Skeletal muscle tissue (tissue), 4 donors: ENCODE results near the gene TFF3. TPM values are rescaled to one million over a fixed set of nuclear protein-coding genes. Genes with fewer than 3 reads are reported as not detected.

ENCODE experiments used
- H3K27ac ChIP-seq: one replicate; pipeline ENCODE4 v1.7.0; 2013; ENCODE audit warnings: mild to moderate bottlenecking, low read depth, low read length, inconsistent platforms
- H3K27me3 ChIP-seq, 3 donors: one replicate each; pipeline ENCODE4 v1.7.0; 2013; ENCODE audit warnings: low read length in 3 of 3; ENCODE audit not compliant: control insufficient read depth in 3 of 3, insufficient read depth in 3 of 3
- H3K36me3 ChIP-seq, 3 donors: one replicate each; pipeline ENCODE4 v1.7.0; 2013; ENCODE audit warnings: low read length in 3 of 3; ENCODE audit not compliant: control insufficient read depth in 3 of 3, insufficient read depth in 3 of 3
- H3K4me1 ChIP-seq, 3 donors: one replicate each; pipeline ENCODE4 v1.7.0; 2013; ENCODE audit warnings: low read length in 3 of 3, mild to moderate bottlenecking in 3 of 3; ENCODE audit not compliant: control insufficient read depth in 3 of 3, insufficient read depth in 3 of 3
- H3K4me3 ChIP-seq, 3 donors: one replicate each; pipeline ENCODE4 v1.7.0; 2013; ENCODE audit warnings: low read length in 3 of 3
- H3K9ac ChIP-seq, 3 donors: one replicate each; pipeline ENCODE4 v1.7.0; 2013; ENCODE audit warnings: low read length in 3 of 3, mild to moderate bottlenecking in 3 of 3, moderate library complexity in 2 of 3, low read depth in 1 of 3
- H3K9me3 ChIP-seq, 3 donors: one replicate each; pipeline ENCODE4 v1.7.0; 2013; ENCODE audit warnings: low read length in 3 of 3; ENCODE audit not compliant: control insufficient read depth in 3 of 3
- total RNA-seq: library from RNA; depleted of rRNA; stranded (reverse); fragments of >200 nt; gene quantifications from one replicate; pipeline ENCODE4 v1.2.3, GENCODE V29; 2014
- donor health status: Osteomylitis.

The TFF3 gene
- total RNA-seq, 1 donor from 2014 or later = 5.2 TPM

GRCh38 chr21:42313501-42313969 lies 1.7 kb downstream of the TFF3 start:
- H3K36me3 ChIP-seq = no peaks in the 10 kb centered on the region
- H3K27me3 ChIP-seq = peaks cover 6 to 29% (median 24%) of the 10 kb centered on the region in 3 donors
- no peak overlapping the region for H3K27ac ChIP-seq
- no peaks in the 10 kb centered on the region for H3K9me3 ChIP-seq
- H3K4me1 ChIP-seq = peaks cover 6 to 13% (median 8%) of the 10 kb centered on the region in 3 donors
- peak overlapping the region in 1 of 3 donors; percentile 40 for H3K9ac ChIP-seq
- no peak overlapping the region for H3K4me3 ChIP-seq

- Histone ChIP-seq H3K36me3 (no peaks in the 10 kb centered on the region), H3K4me1 (peaks cover 6 to 13% (median 8%) of the 10 kb centered on the region in 3 donors), H3K27ac (no peak overlapping the region), H3K27me3 (peaks cover 13 to 31% (median 25%) of the 10 kb centered on the region in 3 donors), H3K9me3 (no peaks in the 10 kb centered on the region), H3K4me3 (no peak overlapping the region), H3K9ac (no peak overlapping the region)
Measured at GRCh38 chr21:42312626-42313104, 2.5 kb downstream of the TFF3 start.

- no peaks in the 10 kb centered on the region for H3K36me3 ChIP-seq
- peaks cover 6 to 14% (median 8%) of the 10 kb centered on the region in 3 donors for H3K4me1 ChIP-seq
- H3K4me3 ChIP-seq = no peak overlapping the region
- H3K9ac ChIP-seq = no peak overlapping the region
- no peaks in the 10 kb centered on the region for H3K9me3 ChIP-seq
- no peak overlapping the region for H3K27ac ChIP-seq
- H3K27me3 ChIP-seq = peaks cover 17 to 37% (median 28%) of the 10 kb centered on the region in 3 donors
Measured at GRCh38 chr21:42311816-42312625, 3.2 kb downstream of the TFF3 start.

- Histone ChIP-seq H3K27ac (no peak overlapping the region), H3K36me3 (no peaks in the 10 kb centered on the region), H3K9me3 (no peaks in the 10 kb centered on the region), H3K4me3 (no peak overlapping the region), H3K27me3 (peaks cover 20 to 45% (median 29%) of the 10 kb centered on the region in 3 donors), H3K9ac (no peak overlapping the region), H3K4me1 (peaks cover 6 to 15% (median 8%) of the 10 kb centered on the region in 3 donors)
Measured at GRCh38 chr21:42311160-42311559, 4.0 kb downstream of the TFF3 start.

- no peak overlapping the region for H3K4me3 ChIP-seq
- no peak overlapping the region for H3K27ac ChIP-seq
- H3K4me1 ChIP-seq = peaks cover 6 to 15% (median 8%) of the 10 kb centered on the region in 3 donors
- no peak overlapping the region for H3K9ac ChIP-seq
- H3K36me3 ChIP-seq = no peaks in the 10 kb centered on the region
- peaks cover 20 to 45% (median 29%) of the 10 kb centered on the region in 3 donors for H3K27me3 ChIP-seq
- H3K9me3 ChIP-seq = no peaks in the 10 kb centered on the region
Measured at GRCh38 chr21:42310411-42311001, 4.7 kb downstream of the TFF3 start.

- Histone ChIP-seq H3K27me3 (peaks cover 20 to 48% (median 29%) of the 10 kb centered on the region in 3 donors), H3K4me1 (peaks cover 6 to 15% (median 8%) of the 10 kb centered on the region in 3 donors), H3K9ac (peak overlapping the region in 1 of 3 donors; percentile 40), H3K36me3 (no peaks in the 10 kb centered on the region), H3K27ac (no peak overlapping the region), H3K4me3 (no peak overlapping the region), H3K9me3 (no peaks in the 10 kb centered on the region)
Measured at GRCh38 chr21:42309753-42310213, 5.4 kb downstream of the TFF3 start.

GRCh38 chr21:42308914-42309752 lies 6.1 kb downstream of the TFF3 start:
- Histone ChIP-seq H3K4me3 (peak overlapping the region in 1 of 3 donors; percentile 29), H3K4me1 (peaks cover 6 to 15% (median 8%) of the 10 kb centered on the region in 3 donors), H3K9ac (peak overlapping the region in 1 of 3 donors; percentile 40), H3K9me3 (no peaks in the 10 kb centered on the region), H3K36me3 (no peaks in the 10 kb centered on the region), H3K27ac (no peak overlapping the region), H3K27me3 (peaks cover 20 to 48% (median 29%) of the 10 kb centered on the region in 3 donors)

GRCh38 chr21:42308161-42308913 lies 6.9 kb downstream of the TFF3 start:
- H3K9me3 ChIP-seq = no peaks in the 10 kb centered on the region
- no peaks in the 10 kb centered on the region for H3K36me3 ChIP-seq
- no peak overlapping the region for H3K9ac ChIP-seq
- no peak overlapping the region for H3K27ac ChIP-seq
- no peak overlapping the region for H3K4me3 ChIP-seq
- peaks cover 20 to 48% (median 27%) of the 10 kb centered on the region in 3 donors for H3K27me3 ChIP-seq
- H3K4me1 ChIP-seq = peaks cover 6 to 15% (median 6%) of the 10 kb centered on the region in 3 donors

- H3K9ac ChIP-seq = no peak overlapping the region
- H3K27ac ChIP-seq = no peak overlapping the region
- no peaks in the 10 kb centered on the region for H3K36me3 ChIP-seq
- no peak overlapping the region for H3K4me3 ChIP-seq
- H3K4me1 ChIP-seq = peaks cover 7 to 19% (median 11%) of the 10 kb centered on the region in 3 donors
- no peaks in the 10 kb centered on the region for H3K9me3 ChIP-seq
- peaks cover 20 to 45% (median 23%) of the 10 kb centered on the region in 3 donors for H3K27me3 ChIP-seq
Measured at GRCh38 chr21:42307106-42307505, 8.1 kb downstream of the TFF3 start.
